NCI-H1105 (cell line): ENCODE data around the gene STX8.
"Not testable (repeated sequence)": the region's sequence is repeated elsewhere in the genome, so short reads cannot be mapped to it uniquely, and the experiment has no call there.

Source experiments
- DNase-seq: peaks from one replicate; lab custom pipeline; 2025; lab: John Stamatoyannopoulos, UW

STX8 gene

DNA sequence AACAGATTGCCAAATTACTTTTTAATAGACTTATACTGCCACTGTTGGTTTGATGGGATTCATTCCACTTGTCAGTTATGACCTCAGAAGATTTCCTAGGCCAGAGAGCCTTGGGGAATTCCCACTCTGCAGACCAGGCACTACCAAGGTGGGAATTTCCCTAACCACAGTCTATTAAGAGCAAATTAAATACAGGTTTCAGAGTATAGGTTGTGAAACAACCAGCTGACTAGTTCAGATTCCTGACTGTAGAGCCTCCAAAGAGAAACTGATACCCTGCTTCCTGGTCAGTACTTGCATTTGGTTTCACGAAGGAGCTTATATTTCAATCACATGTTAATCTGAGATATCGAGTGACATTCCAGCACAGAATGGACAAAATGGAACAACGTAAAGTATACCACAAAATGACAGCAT is 186.5 kb downstream of the STX8 start:
- DNase-seq = no peak

DNA sequence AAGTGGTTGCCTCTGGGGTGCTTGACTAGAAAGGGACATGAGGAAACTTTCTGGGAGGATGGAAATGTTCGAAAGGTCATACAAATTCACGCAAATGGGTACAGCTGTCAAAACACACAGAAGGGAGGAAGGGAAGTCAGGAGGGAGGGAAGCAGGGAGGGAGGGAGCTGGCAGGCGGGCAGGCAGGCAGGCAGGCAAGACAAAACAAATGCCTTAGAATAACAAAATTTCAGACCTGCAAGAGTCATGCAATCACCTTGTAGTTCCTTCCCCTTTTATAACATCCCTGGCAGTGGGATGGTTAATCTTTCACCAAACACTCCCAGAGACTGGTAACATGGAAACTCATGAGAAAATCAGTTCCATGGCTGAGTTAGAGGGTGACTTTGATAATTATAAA is 189.2 kb downstream of the STX8 start:
- no peak for DNase-seq

DNA sequence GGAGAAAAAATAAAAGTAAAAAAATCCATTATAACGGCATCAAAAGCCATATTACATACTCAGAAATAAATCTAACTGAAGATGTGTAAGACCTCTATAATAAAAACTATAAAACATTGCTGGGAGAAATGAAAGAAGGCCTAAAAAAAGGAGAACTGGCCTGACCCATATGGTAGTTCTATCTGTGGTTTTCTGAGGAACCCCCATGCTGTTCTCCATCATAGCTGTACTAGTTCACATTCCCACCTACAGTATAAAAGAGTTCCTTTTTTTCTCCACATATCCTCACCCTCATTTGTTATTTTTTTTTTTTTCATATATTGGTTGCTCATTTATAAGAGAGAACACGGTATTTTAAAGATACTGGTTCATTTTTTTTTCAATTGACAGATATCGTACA is 191.8 kb downstream of the STX8 start:
- DNase-seq = no peak

DNA sequence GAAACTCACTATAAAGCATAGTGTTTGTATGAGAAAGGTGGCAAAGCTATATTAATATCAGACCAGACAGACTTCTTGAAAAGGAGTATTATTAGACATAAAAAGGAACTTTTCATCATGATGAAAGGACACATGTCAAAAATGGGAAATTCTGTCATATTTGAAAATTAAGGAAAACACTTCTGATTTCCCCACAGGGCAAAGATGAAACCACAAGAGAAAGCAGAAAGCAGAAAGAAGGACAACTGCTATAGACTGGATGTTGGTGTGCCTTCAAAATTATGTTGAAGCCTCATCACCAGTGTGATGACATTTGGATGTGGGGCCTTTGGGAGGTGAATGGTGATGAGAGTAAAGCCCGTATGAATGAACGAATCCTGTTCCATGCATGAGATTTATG is 193.0 kb downstream of the STX8 start:
- no peak for DNase-seq

DNA sequence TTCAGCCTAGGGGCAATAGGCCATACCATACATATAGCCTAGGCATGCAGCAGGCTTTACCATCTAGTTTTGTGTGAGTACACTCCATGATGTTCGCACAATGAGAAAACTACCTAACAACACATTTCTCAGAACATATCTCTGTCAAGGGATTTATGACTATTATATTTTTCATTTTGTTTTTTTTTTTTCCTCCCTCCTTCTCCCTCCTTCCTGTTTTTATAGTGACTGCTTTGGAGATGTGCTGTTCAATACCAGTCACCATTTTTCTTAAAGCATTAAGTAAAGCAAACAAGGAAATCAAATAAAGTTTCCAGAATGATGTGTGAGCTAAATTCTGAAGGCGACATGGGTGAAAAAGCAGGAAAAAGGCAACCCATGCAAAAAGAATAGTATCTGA is 194.6 kb downstream of the STX8 start:
- DNase-seq = no peak

DNA sequence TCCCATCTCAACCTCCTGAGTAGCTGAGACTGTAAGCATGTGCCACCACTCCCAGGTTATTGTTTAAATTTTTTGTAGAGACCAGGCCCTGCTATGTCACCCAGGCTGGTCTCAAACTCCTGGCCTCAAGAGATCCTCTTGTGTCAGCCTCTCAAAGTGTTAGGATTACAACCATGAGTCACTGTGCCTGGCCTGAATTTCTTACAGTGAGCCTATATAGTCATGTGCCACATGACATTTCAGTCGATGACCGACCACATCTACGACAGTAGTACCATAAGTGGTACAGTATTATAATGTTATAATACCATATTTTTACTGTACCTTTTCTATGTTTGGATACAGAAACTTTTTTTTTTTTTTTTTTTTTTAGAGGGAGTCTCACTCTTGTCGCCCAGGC is 195.3 kb downstream of the STX8 start:
- DNase-seq = no peak

DNA sequence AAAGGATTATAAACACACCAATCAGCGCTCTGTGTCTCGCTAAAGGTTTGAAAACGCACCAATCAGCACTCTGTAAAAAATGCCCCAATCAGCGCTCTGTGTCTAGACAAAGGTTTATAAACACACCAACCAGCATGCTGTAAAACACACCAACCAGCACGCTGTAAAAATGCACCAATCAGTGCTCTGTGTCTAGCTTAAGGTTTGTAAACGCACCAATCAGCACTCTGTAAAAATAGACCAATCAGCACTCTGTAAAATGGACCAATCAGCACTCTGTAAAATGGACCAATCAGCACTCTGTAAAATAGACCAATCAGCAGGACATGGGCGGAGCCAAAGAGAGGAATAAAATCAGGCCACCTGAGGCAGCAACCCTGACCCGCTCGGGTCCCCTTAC is 199.4 kb downstream of the STX8 start:
- DNase-seq = not testable (repeated sequence)

DNA sequence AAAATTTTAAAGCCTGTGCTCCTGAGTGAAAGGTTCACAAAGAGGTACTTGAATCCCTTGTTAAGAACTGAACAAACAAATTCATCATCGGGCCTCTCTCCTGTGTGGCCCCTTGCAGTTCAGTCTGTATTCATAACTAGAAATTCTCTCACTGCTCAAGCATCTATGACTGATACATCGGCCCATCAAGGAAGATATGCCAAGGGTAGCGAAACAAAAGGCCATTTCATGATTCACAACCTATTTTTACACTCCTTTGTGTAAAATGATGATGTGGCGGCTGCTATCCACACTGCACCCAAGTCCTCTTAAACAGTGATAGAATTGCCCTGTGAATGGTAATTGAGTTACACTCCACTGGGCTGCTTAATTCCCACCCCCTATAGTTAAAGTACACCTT is 204.6 kb downstream of the STX8 start:
- peak; percentile 84 for DNase-seq

DNA sequence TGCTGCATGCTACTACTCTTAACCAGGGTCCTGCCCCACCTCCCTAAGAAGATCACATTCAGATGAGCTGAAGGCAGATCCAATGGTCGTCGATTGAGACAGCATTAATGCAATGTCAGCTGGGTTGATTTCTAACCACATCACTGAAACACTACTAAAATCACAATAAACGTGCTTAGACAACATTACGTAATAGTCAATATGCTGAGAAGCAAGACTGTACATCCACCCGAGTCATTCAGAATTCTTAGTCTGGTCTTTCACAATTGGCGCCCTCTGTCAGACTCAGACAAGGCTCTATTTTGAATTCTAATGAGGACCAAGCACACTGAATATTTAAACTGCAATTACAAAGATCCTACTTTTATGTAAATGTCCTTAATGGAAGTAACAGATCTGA is 205.2 kb downstream of the STX8 start:
- DNase-seq = peak; percentile 20

DNA sequence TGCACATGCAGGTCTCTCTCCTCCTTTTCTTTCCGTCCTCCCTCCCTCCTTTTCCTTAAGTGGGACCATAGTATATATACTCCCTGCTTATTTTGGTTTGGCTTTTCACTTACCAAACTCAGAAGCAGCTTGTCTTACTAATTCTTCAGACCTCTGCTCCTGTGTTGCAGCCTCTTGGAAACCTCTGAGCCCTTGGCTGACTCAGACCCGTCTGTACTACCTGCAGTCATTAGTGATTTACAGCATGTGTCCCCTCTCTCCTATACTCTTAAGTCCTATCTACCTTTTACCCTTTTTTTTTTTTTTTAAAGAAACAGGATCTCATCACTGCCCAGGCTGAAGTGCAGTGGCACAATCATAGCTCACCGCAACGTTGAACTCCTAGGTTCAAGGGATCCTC is 207.0 kb downstream of the STX8 start:
- DNase-seq = no peak

DNA sequence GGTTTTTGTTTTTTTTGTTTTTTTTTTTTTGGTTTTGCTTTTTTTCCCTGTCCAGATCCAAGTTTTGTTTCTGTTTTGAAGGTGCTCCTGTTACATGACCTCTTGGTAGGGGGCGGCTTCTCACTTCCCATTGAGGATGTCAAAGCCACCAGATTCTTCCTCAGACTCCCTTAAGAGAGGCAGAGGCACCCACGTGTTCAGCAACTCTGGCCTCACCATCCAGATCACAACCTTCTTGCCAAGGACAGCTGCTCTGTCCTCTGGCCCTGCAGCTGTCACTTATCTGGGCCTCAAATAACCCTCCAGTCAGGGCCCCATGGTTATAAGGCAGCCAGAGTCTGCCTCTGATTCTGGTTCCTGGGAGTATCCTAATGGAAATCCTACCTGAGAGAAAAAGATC is 208.5 kb downstream of the STX8 start:
- no peak for DNase-seq

DNA sequence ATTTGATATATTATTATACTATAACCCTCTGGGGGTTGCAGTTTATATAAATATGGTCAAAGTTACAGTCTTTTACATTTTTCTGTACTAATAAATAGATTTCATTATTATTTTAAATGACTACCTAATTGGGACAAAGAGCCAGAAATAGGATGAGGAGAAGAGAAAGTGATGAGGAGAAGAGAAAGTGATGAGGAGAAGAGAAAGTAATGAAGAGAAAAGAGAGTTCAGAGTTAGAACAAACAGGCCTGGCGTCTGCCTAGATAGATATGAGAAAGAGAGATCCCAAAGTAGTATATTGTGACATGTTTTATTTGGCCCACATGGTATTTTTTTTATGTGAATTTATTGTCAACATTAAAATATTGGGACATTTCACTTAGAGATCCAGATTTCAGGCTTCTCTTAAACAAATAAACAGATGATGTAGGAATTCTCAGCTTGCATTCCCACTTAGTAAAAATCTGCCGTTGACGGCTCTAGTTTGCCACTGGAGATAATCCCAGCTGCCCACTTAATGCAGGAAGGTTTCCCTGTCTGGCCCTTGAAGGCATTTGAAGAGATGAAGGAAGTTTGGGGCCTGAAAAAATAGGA is 210.7 kb downstream of the STX8 start:
- no peak for DNase-seq

DNA sequence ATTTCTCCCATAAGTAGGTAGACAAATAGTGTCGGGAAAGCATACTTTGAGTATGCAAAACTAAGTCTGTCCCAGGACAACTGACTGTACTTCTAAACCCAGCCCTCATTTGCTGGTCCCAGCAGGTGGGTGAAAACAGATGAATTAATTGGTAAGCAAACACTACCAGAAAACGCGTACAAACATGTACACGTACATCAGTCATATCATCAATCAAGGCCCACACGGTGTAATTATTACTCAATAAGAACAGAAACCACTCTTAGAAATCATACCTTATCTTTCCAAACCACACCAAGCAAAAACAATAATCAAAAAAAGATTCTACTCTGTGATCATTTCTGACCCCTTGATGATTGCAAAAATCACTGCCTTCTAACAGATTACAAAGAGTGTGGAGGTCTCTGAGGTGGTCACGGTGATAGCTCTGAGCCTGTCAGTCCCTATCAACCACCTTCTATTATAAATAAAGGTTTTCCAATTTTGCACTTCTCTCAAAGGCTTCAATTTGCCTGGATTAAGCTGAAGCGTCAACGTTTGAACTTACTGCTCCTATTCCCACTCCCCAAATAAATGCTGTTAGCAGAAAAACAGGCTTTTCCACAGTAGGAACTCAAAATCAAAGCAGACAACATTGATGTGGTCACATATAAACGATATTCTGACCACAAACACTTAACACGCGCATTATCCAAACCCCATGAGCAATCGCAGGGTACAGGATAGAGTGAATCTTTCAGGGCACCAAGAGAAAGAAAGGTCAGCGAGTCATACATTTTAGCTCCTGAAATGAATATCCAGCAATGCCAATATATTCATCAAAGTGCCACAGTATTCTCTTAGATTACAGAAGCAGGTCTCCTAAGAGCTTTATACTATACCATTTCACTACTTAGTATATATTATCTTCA is 211.9 kb downstream of the STX8 start:
- DNase-seq = peak; percentile 29

DNA sequence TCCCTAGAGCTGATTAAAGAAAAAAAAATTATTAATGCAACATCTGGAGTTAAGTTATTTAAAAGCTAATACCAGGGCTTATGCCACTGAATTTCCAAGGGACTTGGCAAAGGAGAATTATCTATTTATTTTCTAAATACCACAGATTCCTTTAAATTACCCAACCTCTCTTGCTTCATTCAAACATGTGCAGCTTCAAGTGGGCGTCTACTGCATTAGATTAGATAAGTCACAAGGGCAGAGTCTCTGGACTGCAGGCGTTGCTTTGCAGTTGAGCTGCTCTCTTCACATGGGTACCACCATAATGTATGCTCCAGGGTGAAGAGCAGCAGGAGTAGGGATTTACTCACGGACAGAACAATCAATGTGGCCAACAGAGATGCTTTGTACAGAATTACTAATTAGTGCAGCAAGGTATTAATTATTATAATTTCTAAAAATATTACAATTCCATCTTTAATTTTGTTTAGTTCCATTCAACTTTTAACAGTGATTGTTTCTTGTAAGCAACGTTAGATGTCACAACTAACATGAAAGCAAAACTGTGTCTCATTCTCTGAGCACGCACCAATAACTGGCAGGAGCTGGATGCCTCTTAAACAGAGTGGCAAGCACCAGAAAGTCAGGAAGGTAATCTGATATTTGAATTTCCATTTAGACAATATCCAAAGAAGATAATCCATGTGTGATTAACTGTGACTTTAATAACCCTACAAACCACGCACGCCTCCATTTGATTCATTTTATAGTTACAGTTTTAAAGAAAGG is 214.2 kb downstream of the STX8 start:
- no peak for DNase-seq

DNA sequence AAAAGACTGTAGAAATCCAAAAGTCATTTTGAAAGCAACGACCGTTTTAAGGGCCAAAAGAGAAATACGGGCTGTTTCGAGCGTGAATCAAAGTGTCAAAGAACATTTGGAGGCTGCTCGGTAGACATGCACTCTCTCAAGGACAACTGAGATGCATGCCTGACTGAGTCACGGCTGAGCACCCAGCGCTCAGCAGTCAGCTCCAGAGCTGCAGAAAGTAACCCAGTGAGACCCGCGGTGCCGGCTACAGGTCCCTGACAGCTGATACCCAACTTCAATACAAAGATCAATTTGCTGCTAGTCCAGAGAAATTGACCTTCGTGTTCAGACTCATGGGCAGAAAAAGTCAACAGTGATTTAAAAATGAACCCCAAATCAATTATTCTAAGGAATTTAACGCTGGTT is 214.9 kb downstream of the STX8 start:
- no peak for DNase-seq

DNA sequence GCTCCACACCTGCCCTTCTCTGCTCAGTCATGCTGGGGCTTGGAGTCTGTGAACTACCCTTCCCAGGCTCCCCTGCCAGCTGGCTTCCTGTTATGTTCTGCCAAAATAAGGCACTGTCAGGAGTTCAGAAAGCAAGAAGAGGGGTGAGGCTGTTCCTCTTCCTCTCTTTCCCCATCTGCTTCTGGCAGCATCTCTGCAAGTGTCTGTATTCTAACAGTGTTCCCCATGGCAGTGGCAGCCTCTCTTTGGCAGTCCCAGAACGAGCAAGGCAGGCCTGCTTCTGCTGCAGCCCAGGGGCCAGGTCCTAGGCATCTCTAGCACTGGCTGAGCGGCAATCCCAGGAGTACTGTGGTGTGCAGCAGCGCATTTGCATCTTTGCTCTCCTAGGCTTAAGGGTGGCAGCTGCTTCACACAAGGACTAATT is 219.1 kb downstream of the STX8 start:
- DNase-seq = peak; percentile 1

DNA sequence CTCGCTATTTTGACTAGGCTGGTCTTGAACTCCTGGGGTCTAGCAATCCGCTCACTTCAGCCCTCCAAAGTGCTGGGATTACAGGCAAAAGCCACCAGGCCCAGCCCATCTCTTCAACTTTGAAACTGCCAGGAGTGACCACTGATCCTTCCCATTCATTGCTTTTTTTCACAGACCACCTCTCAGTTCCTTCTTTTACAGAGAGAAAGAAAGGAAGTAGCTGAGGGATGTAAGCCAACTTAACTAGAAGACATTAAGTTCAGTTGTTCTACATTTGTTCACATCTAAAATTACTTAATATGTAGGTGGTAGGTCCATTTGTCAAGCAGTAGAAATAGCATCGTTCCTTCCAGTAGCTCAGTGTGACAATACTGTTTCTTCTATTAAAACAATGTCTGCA is 219.8 kb downstream of the STX8 start:
- no peak for DNase-seq

DNA sequence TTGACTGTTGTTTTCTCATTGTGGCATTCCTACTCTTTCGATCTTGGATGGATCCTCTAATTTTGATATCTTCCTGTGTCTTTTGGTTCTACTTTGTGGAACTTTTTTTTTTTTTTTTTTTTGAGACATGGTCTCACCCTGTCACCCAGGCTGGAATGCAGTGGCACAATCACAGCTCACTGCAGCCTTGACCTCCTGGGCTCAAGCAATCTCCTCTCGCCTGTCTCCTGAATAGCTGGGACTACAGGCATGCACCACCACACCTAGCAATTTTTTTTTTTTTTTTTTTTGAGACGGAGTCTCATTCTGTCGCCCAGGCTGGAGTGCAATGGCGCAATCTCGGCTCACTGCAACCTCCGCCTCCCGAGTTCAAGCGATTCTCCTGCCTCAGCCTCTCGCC is 220.4 kb downstream of the STX8 start:
- not testable (repeated sequence) for DNase-seq

DNA sequence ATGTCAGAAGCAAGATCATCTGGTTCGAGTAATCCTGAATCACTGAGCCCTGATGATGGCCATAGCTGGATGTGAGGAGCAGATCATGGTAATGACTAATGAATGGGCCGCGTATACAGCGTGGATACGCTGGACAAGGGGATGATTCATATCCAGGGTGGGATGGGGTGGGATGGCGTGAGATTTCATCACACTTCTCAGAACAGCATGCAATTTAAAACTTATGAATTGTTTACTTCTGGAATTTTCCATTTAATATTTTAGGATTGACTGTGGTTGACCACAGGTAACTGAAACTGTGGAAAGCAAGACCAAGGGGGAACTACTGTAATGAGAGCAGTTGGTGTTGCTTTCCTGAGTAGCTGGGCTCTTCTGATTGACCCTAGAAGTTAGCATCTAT is 225.5 kb downstream of the STX8 start:
- no peak for DNase-seq

DNA sequence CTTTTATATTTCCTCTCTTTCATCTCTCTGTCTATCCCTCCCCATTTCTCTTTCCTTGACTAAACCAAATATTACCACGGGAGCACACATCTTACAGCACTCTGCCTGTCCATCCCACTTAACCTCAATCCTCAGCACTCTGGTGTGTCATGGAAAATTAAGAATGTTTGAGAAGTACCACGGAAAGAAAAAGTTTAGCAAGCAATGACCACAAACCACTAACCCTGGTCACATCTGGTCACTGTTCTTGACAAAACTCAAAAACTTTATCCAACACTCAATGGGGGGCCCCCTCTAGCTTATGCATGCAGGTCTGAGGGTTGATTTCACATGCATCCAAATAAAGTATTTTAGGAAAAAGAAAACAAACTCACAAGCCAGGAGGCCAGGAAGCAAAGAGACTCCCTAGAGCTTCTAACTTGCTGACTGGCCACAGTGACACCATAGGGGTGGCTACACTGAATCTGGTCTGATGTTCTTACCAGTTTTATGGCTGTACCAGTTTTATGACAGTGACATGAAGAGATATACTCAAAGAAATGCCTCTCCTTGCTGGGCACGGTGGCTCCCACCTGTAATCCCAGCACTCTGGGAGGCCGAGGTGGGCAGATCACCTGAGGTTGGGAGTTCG is 229.2 kb downstream of the STX8 start:
- DNase-seq = no peak

DNA sequence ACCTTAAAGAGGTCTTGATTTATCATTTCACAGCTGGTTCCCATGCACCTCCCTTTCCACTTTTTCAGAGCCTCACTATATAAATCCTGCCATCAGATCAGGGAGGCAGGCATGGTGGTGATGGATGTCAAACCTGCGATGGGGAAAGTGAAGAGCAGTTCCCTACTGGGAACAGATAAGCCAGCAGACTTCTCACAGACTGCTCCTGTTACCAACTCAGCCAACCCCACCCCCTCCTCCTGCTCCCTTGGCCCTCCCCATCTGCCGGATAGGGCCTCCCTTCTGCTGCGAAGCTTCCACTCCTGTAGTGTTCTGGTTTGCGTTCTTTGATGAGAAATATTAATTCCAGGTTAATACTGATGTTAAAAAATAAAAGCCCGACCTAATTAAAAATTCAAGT is 232.1 kb downstream of the STX8 start:
- no peak for DNase-seq

DNA sequence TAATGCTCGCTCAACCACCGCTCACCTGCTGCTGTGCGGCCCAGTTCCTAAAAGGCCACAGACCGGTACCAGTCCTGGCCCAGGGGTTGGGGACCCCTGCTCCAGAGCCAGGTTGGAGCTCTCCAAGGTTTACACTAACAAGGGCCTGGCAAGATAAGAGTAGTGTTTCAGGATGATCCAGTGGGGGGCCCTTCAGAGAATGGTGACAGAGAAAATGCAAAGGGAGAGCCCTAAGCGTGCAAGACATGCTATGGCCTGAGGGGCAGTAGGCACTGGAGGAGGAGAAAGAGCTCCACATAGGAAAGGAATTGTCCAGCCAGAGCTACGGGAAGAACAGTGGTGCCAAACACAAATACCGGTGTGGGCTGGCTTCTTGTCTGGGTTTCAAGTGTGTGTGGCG is 233.4 kb downstream of the STX8 start:
- no peak for DNase-seq
